Fibroblast of villous mesenchyme (primary cell): ENCODE results near the gene IL1R1. TPM values are rescaled to one million over a fixed set of nuclear protein-coding genes. Genes with fewer than 3 reads are reported as not detected.

ENCODE experiments used
- DNase-seq: peaks from one replicate; pipeline ENCODE4 v3.0.0-alpha.2; 2010; ENCODE audit warnings: low read depth
- H3K4me3 ChIP-seq: 2 replicates; pipeline ENCODE4 v1.5.1; 2011; ENCODE audit warnings: low read depth, mild to moderate bottlenecking, low read length
- CTCF ChIP-seq: IDR thresholded peaks from 2 replicates; pipeline ENCODE4 v1.5.1; 2012; ENCODE audit warnings: low read depth, mild to moderate bottlenecking, low read length; ENCODE audit not compliant: insufficient read depth
- total RNA-seq: library from RNA; depleted of rRNA; stranded (reverse); fragments of >200 nt; gene quantifications from 2 replicates; pipeline ENCODE4 v1.2.3, GENCODE V29; 2012

Gene IL1R1
- total RNA-seq, 1 donor, result 62.6 TPM

GRCh38 chr2:102129082-102129481 is 13.5 kb upstream of the IL1R1 start:
- H3K4me3 ChIP-seq, result no peak overlapping the region
- no peak for DNase-seq

GRCh38 chr2:102129951-102130646 is 12.4 kb upstream of the IL1R1 start:
- no peak for TF ChIP-seq CTCF
- no peak overlapping the region for H3K4me3 ChIP-seq
- peak; percentile 43 for DNase-seq

More at GRCh38 chr2:102129082-102129481, 13.5 kb upstream of the IL1R1 start:
- TF ChIP-seq CTCF, result no peak

GRCh38 chr2:102130647-102130991 is 11.9 kb upstream of the IL1R1 start:
- DNase-seq, result no peak

GRCh38 chr2:102131564-102131963 is 11.0 kb upstream of the IL1R1 start:
- no peak for DNase-seq
- TF ChIP-seq CTCF, result no peak
- no peak overlapping the region for H3K4me3 ChIP-seq

More at GRCh38 chr2:102130647-102130991, 11.9 kb upstream of the IL1R1 start:
- H3K4me3 ChIP-seq, result no peak overlapping the region
- no peak for TF ChIP-seq CTCF

GRCh38 chr2:102137138-102137537 is 5.4 kb upstream of the IL1R1 start:
- no peak overlapping the region for H3K4me3 ChIP-seq
- DNase-seq, result no peak
- no peak for TF ChIP-seq CTCF

- TF ChIP-seq CTCF, result no peak
- H3K4me3 ChIP-seq, result no peak overlapping the region
- DNase-seq, result peak; percentile 71
These were observed 4.2 kb upstream of the IL1R1 start for GRCh38 chr2:102138331-102138730.

- TF ChIP-seq CTCF, result no peak
- DNase-seq, result peak; percentile 69
- no peak overlapping the region for H3K4me3 ChIP-seq
These were observed 2.7 kb upstream of the IL1R1 start for GRCh38 chr2:102139851-102140250.
